Adrenal gland (tissue), 12 donors: Measurements from ENCODE around the gene CCDC149. TPM values are rescaled to one million over a fixed set of nuclear protein-coding genes. Genes with fewer than 3 reads are reported as not detected.

Experiments
- DNase-seq, 7 donors: peaks; one replicate each; pipeline ENCODE4 v3.0.0-alpha.2; 2019 to 2020
- H3K27ac ChIP-seq, 5 donors: fragments of 200-600 bp; sonication (generic) in 4 of 5; 1 replicate in 3 of 5; 2 replicates in 2 of 5; pipeline versions ENCODE4 v1.5.1 to v1.8.0; 2016 to 2020; ENCODE audit warnings: mild to moderate bottlenecking in 1 of 5
- H3K27me3 ChIP-seq: fragments of 200-600 bp; 2 replicates; pipeline ENCODE4 v1.8.0; 2021
- H3K36me3 ChIP-seq, 2 donors: fragments of 200-600 bp; replicated peaks in 1 of 2; 1 replicate in 1 of 2; 2 replicates in 1 of 2; pipeline versions ENCODE4 v1.5.1 to v1.8.0; 2018 to 2022
- H3K4me1 ChIP-seq, 2 donors: fragments of 200-600 bp; replicated peaks in 1 of 2; 1 replicate in 1 of 2; 2 replicates in 1 of 2; pipeline versions ENCODE4 v1.5.1 to v1.8.0; 2018 to 2021
- H3K4me3 ChIP-seq, 4 donors: fragments of 200-600 bp; sonication (generic) in 3 of 4; one replicate each; pipeline ENCODE4 v1.5.1; 2016 to 2018
- H3K9me3 ChIP-seq, 3 donors: fragments of 200-600 bp; sonication (generic) in 1 of 3; replicated peaks in 1 of 3; 1 replicate in 2 of 3; 2 replicates in 1 of 3; pipeline versions ENCODE4 v1.5.1 to v1.8.0; 2016 to 2021
- CTCF ChIP-seq, 6 experiments: fragments of 450-650 bp in 4 of 6; fragments of 200-600 bp in 2 of 6; sonication (generic) in 1 of 6; IDR thresholded peaks; 1 replicate in 5 of 6; 2 replicates in 1 of 6; pipeline versions ENCODE4 v1.5.1 to v1.8.0; 2016 to 2021; ENCODE audit warnings: antibody characterized with exemption in 6 of 6, mild to moderate bottlenecking in 2 of 6, moderate library complexity in 1 of 6
- POLR2A ChIP-seq, 2 donors: fragments of 450-650 bp; IDR thresholded peaks; one replicate each; pipeline ENCODE4 v1.6.1; 2017; ENCODE audit warnings: antibody characterized with exemption in 2 of 2, mild to moderate bottlenecking in 2 of 2, moderate library complexity in 1 of 2
- WGBS, 4 donors: extraction: QIAGEN DNeasy Blood & Tissue Kit in 2 of 4; methylation state at CpG; one replicate each; pipeline versions ENCODE4 v1.1.5 to v1.1.7; 2013 to 2017; 5-methylcytosine and 5-hydroxymethylcytosine counted together
- intact Hi-C, 2 donors: fragments of 100-400 bp; cut with DNase I; formaldehyde crosslinking; loops; one replicate each; pipeline versions ENCODE4 v1.14.1 to v1.15.0; 2022 to 2023
- polyA plus RNA-seq, 3 donors: library from polyadenylated mRNA; stranded (reverse); fragments of 200-250 nt in 2 of 3; fragments of 350-450 nt in 1 of 3; fragmentation: Illumina TruSeq in 1 of 3; extraction: RNeasy Lipid Tissue Mini Kit (QIAGEN cat#74804) in 1 of 3; gene quantifications; one replicate each; pipeline ENCODE4 v1.2.3, GENCODE V29; 2013 to 2014
- total RNA-seq, 9 donors: library from RNA; depleted of rRNA in 4 of 9; stranded (reverse); fragments of >200 nt in 4 of 9; fragments of 120-200 nt in 1 of 9; fragmentation: NEBNext Ultra II Directional in 1 of 9; extraction: Animal tissue kit (Norgen Biotek cat#: 25700) in 1 of 9; gene quantifications; one replicate each; pipeline versions ENCODE4 v1.1.0 to v1.2.4, GENCODE V29; 2013 to 2023
- donor health status: healthy with polysubstance abuse.
- donor health status: Bipolar disorder and iron deficiency.
- donor health status: DM: yes; HTN: yes; CAD: no.
- donor health status: DM: no; HTN: no; CAD: no.
- donor health status: DM: no; HTN: no; CAD: no.
- donor health status: DM: yes; HTN: yes; CAD: no.

The CCDC149 gene
- total and polyA plus RNA-seq, 12 donors = 3.6 to 13.0 (median 8.4) TPM

- H3K27me3 ChIP-seq = no peaks in the 10 kb centered on the region
- H3K9me3 ChIP-seq = no peaks in the 10 kb centered on the region
These were observed 31.2 kb downstream of the CCDC149 start for GRCh38 chr4:24881508-24882196.

GRCh38 chr4:24880186-24880585 lies 32.7 kb downstream of the CCDC149 start:
- H3K27me3 ChIP-seq = no peaks in the 10 kb centered on the region
- TF ChIP-seq POLR2A (IDR thresholded peaks at IDR 0.05) = no peak
- no peak for TF ChIP-seq CTCF (IDR thresholded peaks at IDR 0.05)
- intact Hi-C loops = no loop called here
- WGBS, 4 donors = 86 to 93% (median 91%) methylated on average over 8 of the region's 8 CpGs
- H3K9me3 ChIP-seq = no peaks in the 10 kb centered on the region
- no peak overlapping the region for H3K27ac ChIP-seq
- DNase-seq = peak in 1 of 7 donors; percentile 9
- no peaks in the 10 kb centered on the region for H3K36me3 ChIP-seq
- no peaks in the 10 kb centered on the region for H3K4me1 ChIP-seq
- no peak overlapping the region for H3K4me3 ChIP-seq

More at GRCh38 chr4:24881508-24882196, 31.2 kb downstream of the CCDC149 start:
- Histone ChIP-seq H3K4me1 (no peaks in the 10 kb centered on the region), H3K4me3 (no peak overlapping the region), H3K36me3 (no peaks in the 10 kb centered on the region), H3K27ac (no peak overlapping the region)
- 68 to 80% (median 73%) methylated on average over 3 of the region's 3 CpGs for WGBS, 4 donors
- DNase-seq = no peak
- TF ChIP-seq CTCF (IDR thresholded peaks at IDR 0.05) (no peak), POLR2A (IDR thresholded peaks at IDR 0.05) (no peak)
- intact Hi-C loops = no loop called here

- intact Hi-C loops = no loop called here
- no peak overlapping the region for H3K27ac ChIP-seq
- H3K27me3 ChIP-seq = no peaks in the 10 kb centered on the region
- 81 to 93% (median 86%) methylated on average over 8 of the region's 8 CpGs for WGBS, 4 donors
- H3K36me3 ChIP-seq = no peaks in the 10 kb centered on the region
- no peak overlapping the region for H3K4me3 ChIP-seq
- no peaks in the 10 kb centered on the region for H3K9me3 ChIP-seq
- no peak for TF ChIP-seq POLR2A (IDR thresholded peaks at IDR 0.05)
- TF ChIP-seq CTCF (IDR thresholded peaks at IDR 0.05) = no peak
- no peaks in the 10 kb centered on the region for H3K4me1 ChIP-seq
- no peak for DNase-seq
These were observed 34.2 kb downstream of the CCDC149 start for GRCh38 chr4:24878636-24879016.

GRCh38 chr4:24877868-24878635 lies 34.8 kb downstream of the CCDC149 start:
- Histone ChIP-seq H3K9me3 (no peaks in the 10 kb centered on the region), H3K4me1 (no peaks in the 10 kb centered on the region), H3K27ac (no peak overlapping the region), H3K27me3 (no peaks in the 10 kb centered on the region), H3K36me3 (no peaks in the 10 kb centered on the region), H3K4me3 (no peak overlapping the region)
- TF ChIP-seq POLR2A (IDR thresholded peaks at IDR 0.05) = no peak
- TF ChIP-seq CTCF (IDR thresholded peaks at IDR 0.05) = no peak
- intact Hi-C loops = no loop called here
- WGBS, 4 donors = 82 to 90% (median 86%) methylated on average over 9 of the region's 9 CpGs
- no peak for DNase-seq
